Stimulated activated CD4-positive, alpha-beta T cell treated with anti-CD3 and anti-CD28 coated beads, TNF-alpha, amount 100 ng/mL, for 4 hours (primary cell): ENCODE measurements around the gene BEAN1.

Experiments
- DNase-seq, 3 experiments: peaks; one replicate each; pipeline ENCODE4 v3.0.0-alpha.2; 2020; ENCODE audit warnings: low read depth in 3 of 3

BEAN1 gene, protein sequence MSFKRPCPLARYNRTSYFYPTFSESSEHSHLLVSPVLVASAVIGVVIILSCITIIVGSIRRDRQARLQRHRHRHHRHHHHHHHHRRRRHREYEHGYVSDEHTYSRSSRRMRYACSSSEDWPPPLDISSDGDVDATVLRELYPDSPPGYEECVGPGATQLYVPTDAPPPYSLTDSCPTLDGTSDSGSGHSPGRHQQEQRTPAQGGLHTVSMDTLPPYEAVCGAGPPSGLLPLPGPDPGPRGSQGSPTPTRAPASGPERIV

GRCh38 chr16:66427036-66427860 lies at the start of gene BEAN1:
BEAN1 (plus strand) TSS chr16:66427295; CDS start chr16:66437677, 10,382 bp downstream.
- DNase-seq, result no peak

DNA sequence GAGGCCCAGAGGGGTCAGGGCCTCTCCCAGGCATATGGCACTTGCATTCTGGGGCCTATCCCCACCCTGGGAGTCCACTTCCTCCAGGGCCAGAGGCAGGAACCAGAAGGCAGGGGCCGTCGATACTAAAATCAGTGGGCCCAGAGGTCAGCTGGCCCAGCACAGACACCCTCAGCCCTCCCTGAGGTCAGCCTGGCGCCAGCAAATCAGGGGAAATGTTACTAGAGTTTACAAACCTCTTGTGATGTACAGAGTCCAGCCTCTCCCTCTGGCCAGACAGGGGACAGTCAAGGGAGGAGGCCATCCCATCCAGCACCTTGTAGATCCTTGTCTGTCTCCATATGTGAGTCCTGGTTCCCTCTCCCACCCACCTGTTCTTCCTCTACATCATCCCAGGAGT lies 49.8 kb upstream of the BEAN1 start:
- no peak for DNase-seq

DNA sequence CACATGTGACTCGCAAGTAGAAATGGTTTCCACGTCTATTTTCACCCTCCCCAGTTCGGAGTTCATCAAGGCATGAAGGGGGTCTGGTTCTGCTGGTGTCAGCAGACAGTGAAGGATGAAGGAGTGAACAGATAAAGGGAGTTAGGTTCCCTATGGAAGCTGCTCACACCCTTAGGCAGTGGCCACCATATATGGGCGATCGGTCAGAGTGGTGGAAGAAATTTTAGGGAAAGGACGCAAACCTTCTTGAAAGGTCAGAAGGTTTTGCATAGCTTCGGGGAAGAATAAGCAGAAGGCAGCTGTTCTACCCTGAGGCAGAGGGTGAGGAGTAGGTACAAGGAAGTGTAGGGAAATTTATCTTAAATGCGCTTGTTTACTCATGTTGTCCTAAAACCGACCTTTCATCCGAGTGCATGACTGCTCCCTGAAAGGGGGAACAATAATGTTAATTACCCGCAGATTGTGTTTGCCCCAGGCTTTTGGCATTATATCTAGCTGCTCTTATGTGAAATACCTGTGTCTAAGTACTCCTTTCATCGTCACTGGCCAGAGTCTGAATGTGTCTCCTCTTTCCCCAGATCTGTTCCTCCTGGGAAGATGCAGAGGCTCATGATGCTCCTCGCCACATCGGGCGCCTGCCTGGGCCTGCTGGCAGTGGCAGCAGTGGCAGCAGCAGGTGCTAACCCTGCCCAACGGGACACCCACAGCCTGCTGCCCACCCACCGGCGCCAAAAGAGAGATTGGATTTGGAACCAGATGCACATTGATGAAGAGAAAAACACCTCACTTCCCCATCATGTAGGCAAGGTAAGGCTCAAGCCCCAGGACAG lies 48.1 kb upstream of the BEAN1 start:
- no peak for DNase-seq

GRCh38 chr16:66379571-66379941 lies 47.5 kb upstream of the BEAN1 start:
- no peak for DNase-seq

- DNase-seq, result no peak
These were observed 46.7 kb upstream of the BEAN1 start for GRCh38 chr16:66380421-66380820.

GRCh38 chr16:66381585-66382170 lies 45.4 kb upstream of the BEAN1 start:
- DNase-seq, result no peak

DNA sequence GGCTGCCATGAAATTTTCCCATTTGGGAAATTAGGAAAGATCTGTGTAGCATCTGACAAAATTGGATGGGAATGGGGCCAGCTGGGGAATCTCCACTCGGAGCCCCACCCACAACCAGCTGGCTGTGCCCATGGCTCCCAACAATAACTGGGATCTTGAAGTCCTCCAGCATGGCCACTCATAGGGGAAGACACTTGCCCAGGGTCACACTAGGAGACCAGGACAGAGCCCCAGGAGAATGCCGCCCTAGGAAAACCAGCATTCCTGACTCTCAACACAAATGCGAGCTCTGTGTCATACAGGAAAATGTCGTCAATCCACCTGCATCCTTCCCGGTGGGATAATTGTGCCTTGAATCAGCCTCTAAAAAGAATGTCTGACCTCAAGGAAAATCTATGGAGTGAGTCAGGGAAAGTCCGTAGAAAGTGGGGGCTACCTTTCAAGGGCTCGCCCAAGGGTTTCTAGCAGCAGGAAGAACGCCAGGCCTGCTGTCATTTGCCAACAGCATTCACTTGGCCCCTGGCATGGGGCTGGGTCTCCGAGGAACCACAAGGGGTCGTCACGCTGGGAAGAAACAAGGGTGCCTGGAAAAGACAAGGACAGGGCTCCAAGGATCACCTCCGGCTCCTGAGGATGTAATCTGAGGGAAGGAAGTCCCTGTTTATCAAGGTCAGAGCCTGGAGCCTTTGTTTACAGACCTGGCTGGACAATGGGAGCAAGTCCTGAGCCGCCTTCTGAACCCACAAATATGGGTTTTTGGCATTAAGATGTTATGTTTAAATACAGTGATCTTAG lies 44.7 kb upstream of the BEAN1 start:
- DNase-seq, result no peak

DNA sequence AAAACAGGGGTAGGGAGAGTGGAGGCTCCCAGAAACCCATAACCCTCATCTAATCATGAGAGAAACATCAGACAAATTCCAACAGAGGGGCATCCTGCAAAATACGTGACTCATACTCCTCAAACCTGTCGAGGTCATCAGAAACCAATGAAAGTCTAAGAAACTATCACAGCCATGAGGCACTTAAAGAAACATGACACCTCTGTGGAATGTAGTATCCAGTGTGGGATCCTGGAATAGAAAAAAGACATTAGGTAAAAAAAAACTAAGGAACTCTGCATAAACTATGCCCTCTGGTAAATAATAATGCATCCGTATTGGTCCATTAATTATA lies 44.2 kb upstream of the BEAN1 start:
- no peak for DNase-seq

GRCh38 chr16:66383551-66383950 lies 43.5 kb upstream of the BEAN1 start:
- no peak for DNase-seq

- no peak for DNase-seq
These were observed 41.7 kb upstream of the BEAN1 start for GRCh38 chr16:66385415-66385814.

DNA sequence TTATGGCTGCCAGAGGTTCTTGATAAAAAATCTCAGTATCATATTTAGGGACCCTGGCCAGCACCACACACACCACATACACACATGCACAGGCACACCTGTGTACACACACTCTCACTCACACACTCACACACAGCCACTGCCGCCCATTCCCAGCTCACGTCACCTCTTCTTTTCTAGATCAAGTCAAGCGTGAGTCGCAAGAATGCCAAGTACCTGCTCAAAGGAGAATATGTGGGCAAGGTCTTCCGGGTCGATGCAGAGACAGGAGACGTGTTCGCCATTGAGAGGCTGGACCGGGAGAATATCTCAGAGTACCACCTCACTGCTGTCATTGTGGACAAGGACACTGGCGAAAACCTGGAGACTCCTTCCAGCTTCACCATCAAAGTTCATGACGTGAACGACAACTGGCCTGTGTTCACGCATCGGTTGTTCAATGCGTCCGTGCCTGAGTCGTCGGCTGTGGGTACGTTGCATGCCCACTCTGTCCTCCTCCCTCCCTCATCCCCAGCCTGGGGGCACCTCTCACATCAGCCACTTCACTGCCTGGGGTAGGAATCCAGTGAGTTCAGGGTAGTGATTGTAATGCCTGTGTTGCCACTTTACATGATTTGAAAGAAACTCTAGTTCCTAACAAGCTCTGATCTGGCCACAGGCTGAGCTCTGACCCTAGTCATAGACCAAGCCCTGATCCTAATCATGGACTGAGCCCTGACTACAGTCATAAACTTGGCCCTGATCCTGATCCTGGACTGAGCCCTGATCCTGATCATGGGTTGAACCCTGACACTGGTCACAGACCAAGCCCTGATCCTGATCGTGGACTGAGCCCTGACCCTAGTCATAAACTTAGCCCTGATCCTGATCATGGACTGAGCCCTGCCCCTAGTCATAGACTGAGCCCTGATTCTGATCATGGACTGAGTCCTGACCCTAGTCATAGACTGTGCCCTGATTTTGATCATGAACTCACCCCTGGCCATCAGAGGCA lies 40.2 kb upstream of the BEAN1 start:
- DNase-seq, result no peak

- DNase-seq, result no peak
These were observed 39.2 kb upstream of the BEAN1 start for GRCh38 chr16:66387817-66388332.

GRCh38 chr16:66388350-66389139 lies 38.5 kb upstream of the BEAN1 start:
- DNase-seq, result no peak

- no peak for DNase-seq
These were observed 37.6 kb upstream of the BEAN1 start for GRCh38 chr16:66389256-66390176.

GRCh38 chr16:66390346-66391108 lies 36.6 kb upstream of the BEAN1 start:
- DNase-seq, result no peak

GRCh38 chr16:66391726-66392670 lies 35.1 kb upstream of the BEAN1 start:
- DNase-seq, result no peak
